WI38 (cell line): Measurements from ENCODE around the gene SYTL5.

Experiments
- H3K4me3 ChIP-seq: 2 replicates; pipeline ENCODE4 v1.5.1; 2011; ENCODE audit warnings: low read depth, mild to moderate bottlenecking, control low read depth, low read length
- CTCF ChIP-seq: IDR thresholded peaks from 2 replicates; pipeline ENCODE4 v1.5.1; 2012; ENCODE audit warnings: low read depth, mild to moderate bottlenecking, control low read depth, low read length

SYTL5 gene

GRCh38 chrX:38103857-38104812, 97.8 kb downstream of the SYTL5 start:
- no peak for TF ChIP-seq CTCF
- no peak overlapping the region for H3K4me3 ChIP-seq

- no peak overlapping the region for H3K4me3 ChIP-seq
- TF ChIP-seq CTCF, result no peak
These were observed 98.9 kb downstream of the SYTL5 start for GRCh38 chrX:38105216-38105725.

- H3K4me3 ChIP-seq, result no peak overlapping the region
- no peak for TF ChIP-seq CTCF
These were observed 100.8 kb downstream of the SYTL5 start for GRCh38 chrX:38106991-38107655.

DNA sequence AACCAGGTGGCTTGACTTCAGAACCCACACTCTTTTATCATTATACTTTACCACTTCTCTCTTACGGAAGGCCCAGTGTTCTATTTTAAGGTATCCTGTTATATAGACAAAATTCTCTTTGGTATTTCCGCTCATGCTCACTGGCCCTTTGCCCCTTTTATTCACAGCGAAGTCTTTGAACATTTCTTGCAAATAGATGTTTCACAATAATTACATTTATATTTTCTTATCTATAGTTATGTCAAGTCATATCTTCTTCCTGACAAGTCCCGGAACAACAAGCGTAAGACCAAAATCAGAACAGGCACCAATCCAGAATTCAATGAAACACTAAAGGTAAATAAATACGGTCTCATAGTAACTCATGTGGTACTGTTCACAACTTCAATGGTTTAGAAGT, 102.0 kb downstream of the SYTL5 start:
- no peak overlapping the region for H3K4me3 ChIP-seq
- TF ChIP-seq CTCF, result no peak

- no peak overlapping the region for H3K4me3 ChIP-seq
- TF ChIP-seq CTCF, result no peak
These were observed 102.9 kb downstream of the SYTL5 start for GRCh38 chrX:38109042-38109898.

- no peak for TF ChIP-seq CTCF
- H3K4me3 ChIP-seq, result no peak overlapping the region
These were observed 103.9 kb downstream of the SYTL5 start for GRCh38 chrX:38110231-38110630.
